HG03097 (cell line): ENCODE data around the gene S100A3.
"Not testable (repeated sequence)": the region's sequence is repeated elsewhere in the genome, so short reads cannot be mapped to it uniquely, and the experiment has no call there.

Experiments
- ATAC-seq: cut with Tn5 transposase; IDR thresholded peaks from one replicate; pipeline ENCODE4 v1.9.1; 2021; ENCODE audit not compliant: unreplicated experiment, low FRiP score

Gene S100A3

GRCh38 chr1:153570874-153571273 lies 21.8 kb upstream of the S100A3 start:
- no peak for ATAC-seq

- no peak for ATAC-seq
These were observed 20.4 kb upstream of the S100A3 start for GRCh38 chr1:153569465-153569864.

GRCh38 chr1:153568367-153569099 lies 19.5 kb upstream of the S100A3 start:
- no peak for ATAC-seq

- ATAC-seq, result no peak
These were observed 18.7 kb upstream of the S100A3 start for GRCh38 chr1:153567621-153568366.

GRCh38 chr1:153566414-153567371 lies 17.6 kb upstream of the S100A3 start:
- no peak for ATAC-seq

GRCh38 chr1:153565529-153566374 lies 16.7 kb upstream of the S100A3 start, which contains the start of gene S100A2:
Gene S100A2, minus strand, starts transcription at chr1:153565844. Its CDS starts 1,967 bp downstream, at chr1:153563877.
- ATAC-seq, result no peak

- no peak for ATAC-seq
These were observed 14.9 kb upstream of the S100A3 start for GRCh38 chr1:153563991-153564390.

GRCh38 chr1:153563483-153563901 lies 14.4 kb upstream of the S100A3 start:
- ATAC-seq, result no peak

- ATAC-seq, result not testable (repeated sequence)
These were observed 13.0 kb upstream of the S100A3 start for GRCh38 chr1:153562021-153562420.

- ATAC-seq, result no peak
These were observed 12.5 kb upstream of the S100A3 start for GRCh38 chr1:153561466-153561985.

- no peak for ATAC-seq
These were observed 11.9 kb upstream of the S100A3 start for GRCh38 chr1:153560771-153561465.

GRCh38 chr1:153560241-153560640 lies 11.2 kb upstream of the S100A3 start:
- ATAC-seq, result no peak

- ATAC-seq, result no peak
These were observed 8.8 kb upstream of the S100A3 start for GRCh38 chr1:153557877-153558276.

GRCh38 chr1:153556348-153556747 lies 7.3 kb upstream of the S100A3 start:
- no peak for ATAC-seq

GRCh38 chr1:153553830-153554541 lies 4.9 kb upstream of the S100A3 start:
- no peak for ATAC-seq

- no peak for ATAC-seq
These were observed 4.0 kb upstream of the S100A3 start for GRCh38 chr1:153553096-153553495.

GRCh38 chr1:153552335-153552734 lies 3.3 kb upstream of the S100A3 start:
- ATAC-seq, result no peak

GRCh38 chr1:153550827-153551500 lies 1.9 kb upstream of the S100A3 start:
- ATAC-seq, result no peak
